ENCODE measurements around the gene RPS6KA5. TPM values are rescaled to one million over a fixed set of nuclear protein-coding genes. Genes with fewer than 3 reads are reported as not detected.

Gene RPS6KA5
- total RNA-seq, 1 experiment from 2014 or later, result 2.6 TPM

DNA sequence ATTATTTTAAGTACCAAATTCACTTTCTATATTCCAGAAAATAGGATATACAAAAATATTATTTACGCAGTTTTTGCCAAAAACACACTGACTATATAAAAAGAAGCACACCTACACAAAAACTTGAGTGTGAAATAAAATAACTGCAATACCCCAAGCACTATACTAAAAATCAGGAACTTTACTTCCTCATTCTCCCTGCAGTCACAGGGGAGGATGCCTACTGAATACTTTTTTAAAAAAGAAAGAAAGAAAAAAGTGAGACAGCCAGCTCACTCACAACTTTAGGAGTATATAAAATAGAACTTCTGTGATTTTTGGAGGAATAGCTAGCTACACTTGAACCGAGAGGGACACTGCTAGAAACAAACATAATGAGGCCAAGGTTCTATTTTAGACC is 12.2 kb downstream of the RPS6KA5 start:
- no peak overlapping the region for H3K27ac ChIP-seq (ENCODE audit: low read length)
- ChIA-PET POLR2A (no interaction called here), CTCF (no interaction called here)
- DNase-seq (ENCODE audit: low read depth, low spot score) (no peak), ATAC-seq (no peak)
- no peaks in the 10 kb centered on the region for H3K9me3 ChIP-seq (ENCODE audit: control insufficient read depth, insufficient read depth, low read depth, low read length)
- H3K36me3 ChIP-seq (ENCODE audit: control insufficient read depth, insufficient read depth, low read length), result no peaks in the 10 kb centered on the region
- no peaks in the 10 kb centered on the region for H3K27me3 ChIP-seq (ENCODE audit: control insufficient read depth, insufficient read depth, low read length)
- in situ Hi-C loops (cut with HindIII; ENCODE audit: low pct_unique_long_range_greater_than_20kb, low sequenced_read_pairs) (no loop called here), intact Hi-C loops (cut with micrococcal nuclease; ENCODE audit: unreplicated experiment) (no loop called here)
- TF ChIP-seq, protein P1, sequence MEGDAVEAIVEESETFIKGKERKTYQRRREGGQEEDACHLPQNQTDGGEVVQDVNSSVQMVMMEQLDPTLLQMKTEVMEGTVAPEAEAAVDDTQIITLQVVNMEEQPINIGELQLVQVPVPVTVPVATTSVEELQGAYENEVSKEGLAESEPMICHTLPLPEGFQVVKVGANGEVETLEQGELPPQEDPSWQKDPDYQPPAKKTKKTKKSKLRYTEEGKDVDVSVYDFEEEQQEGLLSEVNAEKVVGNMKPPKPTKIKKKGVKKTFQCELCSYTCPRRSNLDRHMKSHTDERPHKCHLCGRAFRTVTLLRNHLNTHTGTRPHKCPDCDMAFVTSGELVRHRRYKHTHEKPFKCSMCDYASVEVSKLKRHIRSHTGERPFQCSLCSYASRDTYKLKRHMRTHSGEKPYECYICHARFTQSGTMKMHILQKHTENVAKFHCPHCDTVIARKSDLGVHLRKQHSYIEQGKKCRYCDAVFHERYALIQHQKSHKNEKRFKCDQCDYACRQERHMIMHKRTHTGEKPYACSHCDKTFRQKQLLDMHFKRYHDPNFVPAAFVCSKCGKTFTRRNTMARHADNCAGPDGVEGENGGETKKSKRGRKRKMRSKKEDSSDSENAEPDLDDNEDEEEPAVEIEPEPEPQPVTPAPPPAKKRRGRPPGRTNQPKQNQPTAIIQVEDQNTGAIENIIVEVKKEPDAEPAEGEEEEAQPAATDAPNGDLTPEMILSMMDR (IDR thresholded peaks at IDR 0.05), result no peak
- TF ChIP-seq POLR2AphosphoS5 (IDR thresholded peaks at IDR 0.05; ENCODE audit: low read depth, low read length) (no peak), SIN3A (IDR thresholded peaks at IDR 0.05; ENCODE audit: borderline replicate concordance, insufficient read depth, low read depth, low read length) (no peak), TCF7L2 (IDR thresholded peaks at IDR 0.05; ENCODE audit: low read depth, low read length) (no peak)
- H3K4me1 ChIP-seq (ENCODE audit: control insufficient read depth, insufficient read depth, low read length), result no peaks in the 10 kb centered on the region
- H3K4me3 ChIP-seq (ENCODE audit: low read depth in 2 of 2, low read length in 2 of 2), result no peak overlapping the region
- no TSS peak for BruUV-seq (replicated peaks)

DNA sequence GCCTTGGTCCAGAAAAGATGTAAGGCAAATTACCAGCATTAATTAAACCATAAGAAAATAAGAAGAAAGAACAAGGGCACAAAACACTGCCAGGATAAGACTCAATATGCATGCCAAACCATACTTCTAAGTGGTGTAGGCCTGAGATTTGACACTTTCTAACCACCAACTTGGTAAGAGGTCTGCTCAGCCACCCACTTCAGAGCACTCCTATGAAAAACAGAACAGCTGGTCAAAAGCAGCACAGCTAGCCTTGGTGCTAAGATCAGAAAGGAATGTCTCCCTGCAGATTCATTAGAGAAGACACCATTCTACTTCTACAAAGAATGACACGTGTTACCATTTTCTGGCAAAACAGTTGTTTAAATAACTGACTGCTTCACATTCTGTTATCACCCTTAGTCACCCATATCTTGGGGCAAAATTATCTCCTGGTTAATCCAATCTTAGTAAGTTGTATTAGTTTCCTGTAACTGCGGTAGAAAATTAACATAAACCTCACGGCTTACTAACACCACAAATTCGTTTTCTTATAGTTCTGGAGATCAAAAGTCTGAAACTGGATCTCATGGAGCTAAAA is 13.2 kb downstream of the RPS6KA5 start:
- Histone ChIP-seq H3K36me3 (ENCODE audit: control insufficient read depth, insufficient read depth, low read length) (no peaks in the 10 kb centered on the region), H3K27me3 (ENCODE audit: control insufficient read depth, insufficient read depth, low read length) (no peaks in the 10 kb centered on the region), H3K9me3 (ENCODE audit: control insufficient read depth, insufficient read depth, low read depth, low read length) (no peaks in the 10 kb centered on the region), H3K4me3 (ENCODE audit: low read depth in 2 of 2, low read length in 2 of 2) (no peak overlapping the region), H3K4me1 (ENCODE audit: control insufficient read depth, insufficient read depth, low read length) (no peaks in the 10 kb centered on the region), H3K27ac (ENCODE audit: low read length) (no peak overlapping the region)
- POLR2A ChIA-PET, result no interaction called here
- ATAC-seq (no peak), DNase-seq (ENCODE audit: low read depth, low spot score) (no peak)
- TF ChIP-seq SIN3A (IDR thresholded peaks at IDR 0.05; ENCODE audit: borderline replicate concordance, insufficient read depth, low read depth, low read length), result no peak
- TF ChIP-seq TCF7L2 (IDR thresholded peaks at IDR 0.05; ENCODE audit: low read depth, low read length), result no peak
- TF ChIP-seq, protein P2, sequence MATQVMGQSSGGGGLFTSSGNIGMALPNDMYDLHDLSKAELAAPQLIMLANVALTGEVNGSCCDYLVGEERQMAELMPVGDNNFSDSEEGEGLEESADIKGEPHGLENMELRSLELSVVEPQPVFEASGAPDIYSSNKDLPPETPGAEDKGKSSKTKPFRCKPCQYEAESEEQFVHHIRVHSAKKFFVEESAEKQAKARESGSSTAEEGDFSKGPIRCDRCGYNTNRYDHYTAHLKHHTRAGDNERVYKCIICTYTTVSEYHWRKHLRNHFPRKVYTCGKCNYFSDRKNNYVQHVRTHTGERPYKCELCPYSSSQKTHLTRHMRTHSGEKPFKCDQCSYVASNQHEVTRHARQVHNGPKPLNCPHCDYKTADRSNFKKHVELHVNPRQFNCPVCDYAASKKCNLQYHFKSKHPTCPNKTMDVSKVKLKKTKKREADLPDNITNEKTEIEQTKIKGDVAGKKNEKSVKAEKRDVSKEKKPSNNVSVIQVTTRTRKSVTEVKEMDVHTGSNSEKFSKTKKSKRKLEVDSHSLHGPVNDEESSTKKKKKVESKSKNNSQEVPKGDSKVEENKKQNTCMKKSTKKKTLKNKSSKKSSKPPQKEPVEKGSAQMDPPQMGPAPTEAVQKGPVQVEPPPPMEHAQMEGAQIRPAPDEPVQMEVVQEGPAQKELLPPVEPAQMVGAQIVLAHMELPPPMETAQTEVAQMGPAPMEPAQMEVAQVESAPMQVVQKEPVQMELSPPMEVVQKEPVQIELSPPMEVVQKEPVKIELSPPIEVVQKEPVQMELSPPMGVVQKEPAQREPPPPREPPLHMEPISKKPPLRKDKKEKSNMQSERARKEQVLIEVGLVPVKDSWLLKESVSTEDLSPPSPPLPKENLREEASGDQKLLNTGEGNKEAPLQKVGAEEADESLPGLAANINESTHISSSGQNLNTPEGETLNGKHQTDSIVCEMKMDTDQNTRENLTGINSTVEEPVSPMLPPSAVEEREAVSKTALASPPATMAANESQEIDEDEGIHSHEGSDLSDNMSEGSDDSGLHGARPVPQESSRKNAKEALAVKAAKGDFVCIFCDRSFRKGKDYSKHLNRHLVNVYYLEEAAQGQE (IDR thresholded peaks at IDR 0.05; ENCODE audit: insufficient read depth in 1 of 2, low read depth in 2 of 2, low read length in 1 of 2), result no peak
- TF ChIP-seq POLR2AphosphoS5 (IDR thresholded peaks at IDR 0.05; ENCODE audit: low read depth, low read length), result no peak
- TF ChIP-seq, protein P1 (IDR thresholded peaks at IDR 0.05), result no peak
- intact Hi-C loops (cut with micrococcal nuclease; ENCODE audit: unreplicated experiment) (no loop called here), in situ Hi-C loops (cut with HindIII; ENCODE audit: low pct_unique_long_range_greater_than_20kb, low sequenced_read_pairs) (no loop called here)
- no TSS peak for BruUV-seq (replicated peaks)
- CTCF ChIA-PET, result no interaction called here
